ENCODE results near the gene CENPN. TPM values are rescaled to one million over a fixed set of nuclear protein-coding genes. Genes with fewer than 3 reads are reported as not detected.

CENPN gene
- total RNA-seq, 1 experiment from 2014 or later = 56.6 TPM

GRCh38 chr16:80974649-80975376 lies 32.2 kb upstream of the CENPN start:
- no TSS peak for BruUV-seq (replicated peaks)
- no peak overlapping the region for H3K27ac ChIP-seq (ENCODE audit: low read length)
- H3K9me3 ChIP-seq (ENCODE audit: control insufficient read depth, insufficient read depth, low read depth, low read length) = no peaks in the 10 kb centered on the region
- in situ Hi-C loops (cut with HindIII; ENCODE audit: low pct_unique_long_range_greater_than_20kb, low sequenced_read_pairs) = no loop called here
- ATAC-seq (no peak), DNase-seq (ENCODE audit: low read depth, low spot score) (no peak)
- CTCF ChIA-PET = interaction anchor here (0.6 kb wide), 1 partner anchor 19 kb away, joined by 3 read pairs; no protein-coding TSS in a partner anchor
- TF ChIP-seq POLR2AphosphoS5 (IDR thresholded peaks at IDR 0.05; ENCODE audit: low read depth, low read length) (no peak), CTCF (IDR thresholded peaks at IDR 0.05) (peak; percentile 43; the same call in 1 of the 2 replicates), REST (IDR thresholded peaks at IDR 0.05; ENCODE audit: insufficient read depth in 1 of 2, low read depth in 2 of 2, low read length in 1 of 2) (no peak), TCF7L2 (IDR thresholded peaks at IDR 0.05; ENCODE audit: low read depth, low read length) (no peak), SIN3A (IDR thresholded peaks at IDR 0.05; ENCODE audit: borderline replicate concordance, insufficient read depth, low read depth, low read length) (no peak)
- no peaks in the 10 kb centered on the region for H3K27me3 ChIP-seq (ENCODE audit: control insufficient read depth, insufficient read depth, low read length)
- intact Hi-C loops (cut with micrococcal nuclease; ENCODE audit: unreplicated experiment) = no loop called here
- POLR2A ChIA-PET = no interaction called here
- no peaks in the 10 kb centered on the region for H3K4me1 ChIP-seq (ENCODE audit: control insufficient read depth, insufficient read depth, low read length)
- H3K4me3 ChIP-seq (ENCODE audit: low read depth in 2 of 2, low read length in 2 of 2) = no peak overlapping the region
- no peaks in the 10 kb centered on the region; the same call in 1 of the 2 replicates for H3K36me3 ChIP-seq (ENCODE audit: control insufficient read depth, insufficient read depth, low read length)

- no peak overlapping the region for H3K4me3 ChIP-seq (ENCODE audit: low read depth in 2 of 2, low read length in 2 of 2)
- no peaks in the 10 kb centered on the region; the same call in 1 of the 2 replicates for H3K36me3 ChIP-seq (ENCODE audit: control insufficient read depth, insufficient read depth, low read length)
- POLR2A ChIA-PET = no interaction called here
- intact Hi-C loops (cut with micrococcal nuclease; ENCODE audit: unreplicated experiment) = no loop called here
- ATAC-seq = no peak
- in situ Hi-C loops (cut with HindIII; ENCODE audit: low pct_unique_long_range_greater_than_20kb, low sequenced_read_pairs) = no loop called here
- H3K9me3 ChIP-seq (ENCODE audit: control insufficient read depth, insufficient read depth, low read depth, low read length) = no peaks in the 10 kb centered on the region
- no peak overlapping the region for H3K27ac ChIP-seq (ENCODE audit: low read length)
- DNase-seq (ENCODE audit: low read depth, low spot score) = no peak
- no TSS peak for BruUV-seq (replicated peaks)
- no peaks in the 10 kb centered on the region for H3K27me3 ChIP-seq (ENCODE audit: control insufficient read depth, insufficient read depth, low read length)
- CTCF ChIA-PET = no interaction called here
- no peak for TF ChIP-seq REST (IDR thresholded peaks at IDR 0.05; ENCODE audit: insufficient read depth in 1 of 2, low read depth in 2 of 2, low read length in 1 of 2)
- no peak for TF ChIP-seq CTCF (IDR thresholded peaks at IDR 0.05)
- TF ChIP-seq TCF7L2 (IDR thresholded peaks at IDR 0.05; ENCODE audit: low read depth, low read length) = no peak
- TF ChIP-seq SIN3A (IDR thresholded peaks at IDR 0.05; ENCODE audit: borderline replicate concordance, insufficient read depth, low read depth, low read length) = no peak
- TF ChIP-seq POLR2AphosphoS5 (IDR thresholded peaks at IDR 0.05; ENCODE audit: low read depth, low read length) = no peak
- H3K4me1 ChIP-seq (ENCODE audit: control insufficient read depth, insufficient read depth, low read length) = no peaks in the 10 kb centered on the region
These were observed 30.1 kb upstream of the CENPN start for GRCh38 chr16:80976946-80977345.
